Right lobe of liver (tissue), 6 donors: Measurements from ENCODE around the gene LPAR3. TPM values are rescaled to one million over a fixed set of nuclear protein-coding genes. Genes with fewer than 3 reads are reported as not detected.

Source experiments
- ATAC-seq, 4 donors: fragments of 200-7000 bp; cut with Tn5 transposase; one replicate each; pipeline ENCODE4 v1.9.1; 2020; ENCODE audit warnings: mild to moderate bottlenecking in 4 of 4, moderate library complexity in 4 of 4
- DNase-seq, 3 donors: peaks; one replicate each; pipeline ENCODE4 v3.0.0-alpha.2; 2020
- H3K27ac ChIP-seq, 3 donors: fragments of 200-600 bp; one replicate each; pipeline ENCODE4 v1.8.0; 2022
- H3K27me3 ChIP-seq, 2 donors: fragments of 200-600 bp; one replicate each; pipeline ENCODE4 v1.8.0; 2022
- H3K36me3 ChIP-seq, 4 donors: fragments of 200-600 bp; sonication (generic) in 1 of 4; one replicate each; pipeline versions ENCODE4 v1.5.1 to v1.8.0; 2017 to 2022; ENCODE audit warnings: control low read depth in 1 of 4
- H3K4me1 ChIP-seq, 4 donors: fragments of 200-600 bp; sonication (generic) in 1 of 4; one replicate each; pipeline versions ENCODE4 v1.5.1 to v1.8.0; 2017 to 2022; ENCODE audit warnings: control low read depth in 1 of 4
- H3K4me3 ChIP-seq, 3 donors: fragments of 200-600 bp; one replicate each; pipeline ENCODE4 v1.8.0; 2022
- H3K9me3 ChIP-seq, 4 donors: fragments of 200-600 bp; sonication (generic) in 1 of 4; one replicate each; pipeline versions ENCODE4 v1.5.1 to v1.8.0; 2017 to 2022; ENCODE audit warnings: control low read depth in 1 of 4
- CTCF ChIP-seq, 4 donors: fragments of 200-600 bp in 3 of 4; fragments of 450-650 bp in 1 of 4; IDR thresholded peaks; one replicate each; pipeline versions ENCODE4 v1.5.1 to v1.8.0; 2016 to 2022; ENCODE audit warnings: antibody characterized with exemption in 4 of 4, mild to moderate bottlenecking in 2 of 4
- POLR2A ChIP-seq: fragments of 450-650 bp; IDR thresholded peaks from one replicate; pipeline ENCODE4 v1.6.1; 2017; ENCODE audit warnings: antibody characterized with exemption, mild to moderate bottlenecking
- WGBS: methylation state at CpG from one replicate; pipeline ENCODE4 v1.1.6; 2018; ENCODE audit warnings: low coverage, low lambda C conversion rate; ENCODE audit not compliant: insufficient coverage; ENCODE audit errors: missing lambda C conversion rate; 5-methylcytosine and 5-hydroxymethylcytosine counted together
- intact Hi-C, 2 donors: fragments of 100-400 bp; cut with DNase I; formaldehyde crosslinking; loops; one replicate each; pipeline versions ENCODE4 v1.11.2 to v1.14.1; 2022
- total RNA-seq, 6 experiments: library from RNA; depleted of rRNA in 2 of 6; stranded (reverse); fragments of >200 nt in 2 of 6; fragmentation: NEBNext Ultra II Directional in 3 of 6; extraction: Animal tissue kit (Norgen Biotek cat#: 25700) in 3 of 6; gene quantifications; one replicate each; pipeline versions ENCODE4 v1.1.0 to v1.2.4, GENCODE V29; 2016 to 2023
- donor health status: DM: no; HTN: yes; CAD: no.
- donor health status: DM: no; HTN: no; CAD: no.
- donor health status: DM: no; HTN: no; CAD: no.
- donor health status: DM: no; HTN: yes; CAD: no.
- donor health status: DM: no; HTN: yes; CAD: no.

Gene LPAR3
- total RNA-seq, 6 experiments from 2014 or later: 0.31 TPM; not detected in 5

GRCh38 chr1:84855691-84856630 lies 37.0 kb downstream of the LPAR3 start:
- TF ChIP-seq POLR2A: no peak
- no peak for TF ChIP-seq CTCF (IDR thresholded peaks at IDR 0.05)

GRCh38 chr1:84855168-84855567 lies 37.8 kb downstream of the LPAR3 start:
- H3K27ac ChIP-seq: no peak overlapping the region
- H3K36me3 ChIP-seq: no peaks in the 10 kb centered on the region
- TF ChIP-seq CTCF (IDR thresholded peaks at IDR 0.05) (no peak), POLR2A (no peak)
- 87% methylated on average over 3 of the region's 3 CpGs for WGBS
- no peak overlapping the region for H3K4me3 ChIP-seq
- intact Hi-C loops: no loop called here
- H3K4me1 ChIP-seq: no peaks in the 10 kb centered on the region
- ATAC-seq (no peak), DNase-seq (no peak)
- no peaks in the 10 kb centered on the region for H3K9me3 ChIP-seq
- H3K27me3 ChIP-seq: no peaks in the 10 kb centered on the region

More at GRCh38 chr1:84855691-84856630, 37.0 kb downstream of the LPAR3 start:
- H3K27me3 ChIP-seq: no peaks in the 10 kb centered on the region
- ATAC-seq (no peak), DNase-seq (no peak)
- WGBS: 82% methylated on average over 3 of the region's 10 CpGs
- no peak overlapping the region for H3K27ac ChIP-seq
- no peak overlapping the region for H3K4me3 ChIP-seq
- no peaks in the 10 kb centered on the region for H3K9me3 ChIP-seq
- no peaks in the 10 kb centered on the region for H3K4me1 ChIP-seq
- no peaks in the 10 kb centered on the region for H3K36me3 ChIP-seq
- intact Hi-C loops: no loop called here

- Histone ChIP-seq H3K4me3 (no peak overlapping the region), H3K27ac (no peak overlapping the region), H3K9me3 (no peaks in the 10 kb centered on the region), H3K36me3 (no peaks in the 10 kb centered on the region), H3K4me1 (no peaks in the 10 kb centered on the region), H3K27me3 (no peaks in the 10 kb centered on the region)
- intact Hi-C loops: no loop called here
- DNase-seq (no peak), ATAC-seq (peak; percentile 36 to 88 (median 56))
- 73% methylated on average over 2 of the region's 2 CpGs for WGBS
- TF ChIP-seq POLR2A: no peak
- TF ChIP-seq CTCF (IDR thresholded peaks at IDR 0.05): no peak
Measured at GRCh38 chr1:84853741-84854721, 39.0 kb downstream of the LPAR3 start.

- TF ChIP-seq CTCF (IDR thresholded peaks at IDR 0.05) (no peak), POLR2A (no peak)
- H3K36me3 ChIP-seq: no peaks in the 10 kb centered on the region
- ATAC-seq (no peak), DNase-seq (no peak)
- H3K27me3 ChIP-seq: no peaks in the 10 kb centered on the region
- no peak overlapping the region for H3K4me3 ChIP-seq
- no peaks in the 10 kb centered on the region for H3K9me3 ChIP-seq
- intact Hi-C loops: no loop called here
- peaks cover 0 to 10% (median 5%) of the 10 kb centered on the region in 4 donors for H3K4me1 ChIP-seq
- H3K27ac ChIP-seq: no peak overlapping the region
- 89% methylated on average over 3 of the region's 8 CpGs for WGBS
Measured at GRCh38 chr1:84851839-84852238, 41.2 kb downstream of the LPAR3 start.
